RWPE2 (cell line): ENCODE results near the gene ANKS6.

Source experiments
- ATAC-seq: fragments of 200-7000 bp; cut with Tn5 transposase; 3 replicates; pipeline ENCODE4 v1.9.1; 2021; ENCODE audit warnings: low read depth
- DNase-seq: peaks from one replicate; pipeline ENCODE4 v3.0.0-alpha.2; 2020; ENCODE audit warnings: low spot score
- H3K27ac ChIP-seq: fragments of 450-650 bp; 2 replicates; pipeline ENCODE4 v1.5.1; 2017; ENCODE audit warnings: mild to moderate bottlenecking; ENCODE audit not compliant: poor library complexity, severe bottlenecking
- H3K27me3 ChIP-seq: fragments of 250-450 bp; sonication (Bioruptor Pico); 2 replicates; pipeline ENCODE4 v1.5.1; 2021; ENCODE audit warnings: mild to moderate bottlenecking, moderate library complexity; ENCODE audit not compliant: insufficient read depth, poor library complexity, severe bottlenecking
- H3K36me3 ChIP-seq: fragments of 250-450 bp; sonication (Bioruptor Pico); 2 replicates; pipeline ENCODE4 v1.5.1; 2020; ENCODE audit warnings: low read depth, mild to moderate bottlenecking, moderate library complexity
- H3K4me1 ChIP-seq: fragments of 250-450 bp; sonication (Bioruptor Pico); 2 replicates; pipeline ENCODE4 v1.5.1; 2021; ENCODE audit warnings: mild to moderate bottlenecking, moderate library complexity; ENCODE audit not compliant: insufficient read depth, poor library complexity, severe bottlenecking
- H3K4me3 ChIP-seq: fragments of 250-450 bp; sonication (Bioruptor Pico); 2 replicates; pipeline ENCODE4 v1.5.1; 2021; ENCODE audit warnings: mild to moderate bottlenecking, moderate library complexity; ENCODE audit not compliant: severe bottlenecking
- H3K9me3 ChIP-seq: fragments of 250-450 bp; sonication (Bioruptor Pico); 2 replicates; pipeline ENCODE4 v1.5.1; 2021; ENCODE audit warnings: mild to moderate bottlenecking, moderate library complexity; ENCODE audit not compliant: severe bottlenecking
- CTCF ChIP-seq: fragments of 450-650 bp; IDR thresholded peaks from one replicate; pipeline ENCODE4 v1.5.1; 2017; ENCODE audit warnings: mild to moderate bottlenecking, moderate library complexity; ENCODE audit not compliant: poor library complexity, severe bottlenecking

Gene ANKS6

DNA sequence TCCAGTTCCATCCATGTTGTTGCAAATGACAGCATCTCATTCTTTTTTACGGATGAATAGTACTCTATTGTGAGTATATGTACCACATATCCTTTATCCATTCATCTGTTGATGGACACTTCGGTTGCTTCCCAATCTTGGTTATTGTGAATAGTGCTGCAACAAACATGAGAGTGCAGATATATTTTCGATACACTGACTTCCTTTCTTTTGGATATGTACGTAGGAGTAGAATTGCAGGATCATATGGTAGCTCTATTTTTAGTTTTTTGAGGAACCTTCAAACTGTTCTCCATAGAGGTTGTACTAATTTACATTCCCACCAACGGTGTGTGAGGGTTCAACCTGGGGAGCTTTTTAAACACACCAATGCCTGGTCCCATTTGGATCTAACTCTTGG lies 33.4 kb upstream of the ANKS6 start:
- no peak for TF ChIP-seq CTCF
- no peak for DNase-seq
- no peaks in the 10 kb centered on the region for H3K9me3 ChIP-seq
- H3K27me3 ChIP-seq: no peaks in the 10 kb centered on the region
- ATAC-seq: no peak
- no peak overlapping the region for H3K27ac ChIP-seq
- no peaks in the 10 kb centered on the region for H3K4me1 ChIP-seq
- H3K4me3 ChIP-seq: no peak overlapping the region
- H3K36me3 ChIP-seq: no peaks in the 10 kb centered on the region

- Histone ChIP-seq H3K9me3 (no peaks in the 10 kb centered on the region), H3K27ac (no peak overlapping the region), H3K36me3 (no peaks in the 10 kb centered on the region), H3K4me1 (no peaks in the 10 kb centered on the region), H3K4me3 (no peak overlapping the region), H3K27me3 (no peaks in the 10 kb centered on the region)
- no peak for DNase-seq
- TF ChIP-seq CTCF: no peak
- no peak for ATAC-seq
Observed at GRCh38 chr9:98826716-98827115, 30.4 kb upstream of the ANKS6 start.

- ATAC-seq: no peak
- Histone ChIP-seq H3K9me3 (no peaks in the 10 kb centered on the region), H3K27ac (no peak overlapping the region), H3K4me1 (no peaks in the 10 kb centered on the region), H3K4me3 (no peak overlapping the region), H3K36me3 (no peaks in the 10 kb centered on the region), H3K27me3 (no peaks in the 10 kb centered on the region)
- DNase-seq: no peak
- no peak for TF ChIP-seq CTCF
Observed at GRCh38 chr9:98825414-98825813, 29.1 kb upstream of the ANKS6 start.

DNA sequence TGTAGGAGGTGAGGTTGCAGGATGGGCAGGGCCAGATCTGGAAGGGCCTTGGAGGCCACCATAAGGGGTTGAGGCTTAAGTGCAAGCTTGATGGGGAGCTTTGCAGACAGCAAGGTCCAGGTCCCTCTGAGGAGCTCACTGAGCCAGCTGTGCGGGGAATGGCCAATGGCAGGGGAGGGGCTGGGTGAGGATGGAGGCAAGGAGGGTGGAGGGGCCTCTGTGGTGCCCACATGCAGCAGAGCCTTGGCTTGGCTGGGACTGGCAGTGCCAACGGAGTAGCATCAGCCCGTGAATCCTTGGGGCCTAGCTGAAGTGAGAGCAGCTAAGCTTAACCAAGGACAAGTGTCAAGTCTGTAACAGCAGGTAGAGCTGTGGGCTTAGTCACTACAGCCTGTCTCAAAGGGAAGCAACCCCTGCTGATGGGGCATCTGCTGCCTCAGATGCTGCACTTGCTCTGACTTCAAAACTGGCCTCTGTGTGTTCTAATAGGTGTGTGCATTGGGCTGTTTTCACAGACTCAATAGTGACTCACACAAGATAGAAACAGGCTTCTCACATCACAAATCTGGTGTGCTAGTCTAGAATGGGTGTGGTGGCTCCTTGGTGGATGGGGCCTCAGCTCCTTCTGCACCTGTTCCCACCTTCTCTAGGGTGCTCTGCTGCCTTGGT lies 27.4 kb upstream of the ANKS6 start:
- no peak overlapping the region for H3K4me3 ChIP-seq
- no peaks in the 10 kb centered on the region for H3K36me3 ChIP-seq
- no peak for TF ChIP-seq CTCF
- H3K27me3 ChIP-seq: no peaks in the 10 kb centered on the region
- H3K27ac ChIP-seq: no peak overlapping the region
- H3K4me1 ChIP-seq: no peaks in the 10 kb centered on the region
- no peak for ATAC-seq
- DNase-seq: no peak
- H3K9me3 ChIP-seq: no peaks in the 10 kb centered on the region

DNA sequence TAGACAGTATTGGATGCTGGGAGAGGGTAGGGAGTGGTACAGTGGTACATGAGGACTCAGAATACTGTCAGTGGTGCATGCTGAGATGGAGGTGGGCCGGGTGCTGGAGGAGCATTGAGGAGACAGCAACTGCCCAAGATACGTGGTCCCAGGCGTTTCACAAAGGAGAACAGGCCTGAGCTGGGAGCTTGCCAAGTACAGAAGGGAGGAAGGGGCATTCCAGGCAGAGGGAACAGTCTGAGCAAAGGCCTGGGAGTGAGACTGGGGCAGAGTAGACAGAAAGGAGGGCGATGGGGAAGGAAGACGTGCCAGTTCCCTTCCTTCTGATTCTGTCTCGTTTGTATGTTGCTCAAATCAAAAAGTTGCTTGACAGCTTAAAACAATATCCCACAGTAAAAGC lies 26.3 kb upstream of the ANKS6 start:
- no peak for TF ChIP-seq CTCF
- ATAC-seq (no peak), DNase-seq (no peak)
- Histone ChIP-seq H3K36me3 (no peaks in the 10 kb centered on the region), H3K4me1 (no peaks in the 10 kb centered on the region), H3K9me3 (no peaks in the 10 kb centered on the region), H3K27me3 (no peaks in the 10 kb centered on the region), H3K27ac (no peak overlapping the region), H3K4me3 (no peak overlapping the region)
